HG03457 (cell line): ENCODE results near the gene NLRC5.
"Not testable (repeated sequence)": the region's sequence is repeated elsewhere in the genome, so short reads cannot be mapped to it uniquely, and the experiment has no call there.

Experiments used
- ATAC-seq: cut with Tn5 transposase; IDR thresholded peaks from one replicate; pipeline ENCODE4 v1.9.1; 2021; ENCODE audit warnings: moderate number of reproducible peaks; ENCODE audit not compliant: unreplicated experiment

The NLRC5 gene

DNA sequence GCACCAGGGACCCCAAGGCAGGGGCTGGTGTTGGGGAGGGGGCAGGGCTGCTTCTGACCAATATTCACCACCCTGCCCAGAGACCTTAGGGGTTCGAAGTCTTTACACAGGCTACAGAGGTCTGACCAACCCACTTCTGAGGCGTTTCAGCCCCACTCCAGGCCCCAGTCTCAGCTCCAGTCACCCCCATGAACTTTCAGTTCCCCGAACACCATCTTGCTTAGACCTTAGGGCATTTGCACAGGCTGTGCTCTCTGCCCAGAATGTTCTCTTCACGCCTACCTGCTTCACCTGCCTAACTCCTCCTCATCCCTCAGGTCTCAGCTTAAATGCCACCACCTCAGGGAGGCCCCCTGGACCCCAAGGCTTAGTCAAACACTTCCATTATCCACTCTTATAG lies 77.3 kb downstream of the NLRC5 start:
- no peak for ATAC-seq

GRCh38 chr16:57067347-57067746 lies 78.0 kb downstream of the NLRC5 start:
- no peak for ATAC-seq

DNA sequence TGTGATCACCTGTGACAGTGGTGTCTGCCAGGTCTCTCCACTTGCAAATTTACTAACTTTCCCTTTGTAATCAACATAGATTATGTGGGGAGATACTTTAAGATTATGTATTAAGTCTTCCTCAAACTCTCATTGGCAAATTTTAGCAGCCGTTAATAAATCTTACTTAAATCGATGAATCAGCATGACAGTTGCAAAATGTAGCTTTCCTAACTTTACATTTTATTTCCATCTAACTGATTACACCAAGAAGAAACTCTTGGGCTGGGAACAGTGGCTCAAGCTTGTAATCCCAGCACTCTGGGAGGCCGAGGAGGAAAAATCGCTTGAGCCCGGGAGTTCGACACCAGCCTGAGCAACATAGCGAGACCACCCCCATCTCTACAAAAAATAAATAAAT lies 79.7 kb downstream of the NLRC5 start:
- ATAC-seq: no peak

GRCh38 chr16:57069635-57070370 lies 80.4 kb downstream of the NLRC5 start:
- no peak for ATAC-seq

GRCh38 chr16:57070424-57070823 lies 81.1 kb downstream of the NLRC5 start:
- no peak for ATAC-seq

- ATAC-seq: not testable (repeated sequence)
Observed at GRCh38 chr16:57071081-57071732, 81.8 kb downstream of the NLRC5 start.

DNA sequence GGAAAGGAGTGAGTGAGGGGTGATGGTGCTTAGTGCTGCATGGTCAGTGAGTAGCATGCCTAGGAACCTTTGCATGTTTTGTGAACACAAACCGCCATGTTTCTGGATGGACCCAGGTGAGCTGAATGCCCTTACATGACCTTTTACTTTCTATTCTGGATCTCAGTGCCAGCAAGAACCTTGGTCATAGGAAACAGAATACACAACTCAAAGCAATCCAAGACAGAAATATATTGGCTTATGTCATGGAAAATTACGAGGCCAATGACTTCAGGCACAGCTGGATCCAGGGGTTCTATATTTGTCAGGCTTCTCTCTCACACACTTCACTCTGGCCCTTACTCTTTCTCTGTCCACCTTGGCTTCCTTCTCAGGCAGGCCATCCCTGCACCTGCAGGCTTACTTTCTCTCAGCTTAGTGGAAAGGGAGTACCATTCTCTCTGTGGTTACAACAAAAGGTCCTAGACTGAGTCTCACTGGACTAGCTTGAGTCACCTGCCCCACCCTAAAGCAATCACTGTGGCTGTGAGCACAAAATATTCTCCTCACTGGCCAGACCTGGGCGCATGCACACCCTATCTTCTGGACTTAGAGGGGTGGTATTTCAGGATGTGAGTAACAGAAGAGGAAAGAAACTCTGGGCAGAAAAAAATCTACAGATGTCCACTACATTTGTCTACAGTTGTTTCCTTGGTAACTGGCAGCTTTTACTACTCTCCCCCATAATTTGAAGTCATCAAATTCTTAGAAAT lies 82.7 kb downstream of the NLRC5 start:
- ATAC-seq: no peak

DNA sequence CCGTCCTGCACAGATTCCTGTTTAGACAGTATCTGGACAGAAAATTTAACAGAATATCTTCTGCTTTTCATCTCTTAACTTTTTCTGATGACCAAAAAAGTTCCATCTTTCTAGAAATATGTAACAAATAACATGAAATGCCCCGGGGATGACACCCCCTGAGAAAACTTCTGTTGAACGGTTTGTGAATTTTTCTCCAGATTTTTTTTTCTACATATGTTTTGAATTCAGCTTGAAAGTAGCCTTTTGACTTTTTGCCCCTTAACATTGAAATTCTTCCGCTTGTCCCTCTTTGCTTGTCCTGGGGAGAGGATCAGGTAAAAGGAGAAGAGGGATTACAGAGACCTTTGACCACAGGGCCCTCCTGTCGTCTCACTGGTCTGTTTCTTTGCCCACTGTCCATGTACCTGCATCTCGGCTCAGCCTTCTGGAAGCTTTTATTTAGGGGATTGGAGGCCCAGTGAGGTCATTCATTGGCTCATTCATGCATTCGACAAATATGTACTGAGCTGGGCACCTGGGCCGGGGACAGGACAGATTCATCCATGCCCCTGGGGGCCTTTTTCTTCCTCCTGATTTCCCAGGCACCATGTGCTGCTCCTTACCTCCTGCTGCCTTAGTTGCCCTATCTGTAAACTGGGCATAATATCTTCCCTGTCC lies 83.4 kb downstream of the NLRC5 start:
- no peak for ATAC-seq

- no peak for ATAC-seq
Observed at GRCh38 chr16:57077714-57078113, 88.4 kb downstream of the NLRC5 start.

- ATAC-seq: no peak
Observed at GRCh38 chr16:57081744-57082143, 92.4 kb downstream of the NLRC5 start.

DNA sequence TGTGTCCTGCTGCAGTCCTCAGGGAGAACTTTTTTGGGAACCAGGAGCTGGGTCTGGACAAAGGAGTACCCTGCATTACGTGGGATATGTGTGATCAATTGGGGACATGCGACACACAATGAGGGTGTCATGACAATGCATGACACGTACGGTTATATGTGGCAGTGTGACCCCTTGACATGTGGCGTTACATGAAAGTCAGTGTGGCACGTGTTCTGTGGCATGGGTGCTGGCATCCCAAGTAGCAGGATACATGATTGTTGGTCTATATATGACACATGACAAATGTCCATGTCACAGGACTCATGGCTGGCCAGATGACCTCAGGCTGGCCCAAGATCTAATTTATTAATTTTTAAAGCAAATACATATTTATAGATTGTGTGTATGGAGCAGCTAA lies 93.3 kb downstream of the NLRC5 start:
- no peak for ATAC-seq

GRCh38 chr16:57083485-57084126 lies 94.2 kb downstream of the NLRC5 start:
- ATAC-seq: no peak

DNA sequence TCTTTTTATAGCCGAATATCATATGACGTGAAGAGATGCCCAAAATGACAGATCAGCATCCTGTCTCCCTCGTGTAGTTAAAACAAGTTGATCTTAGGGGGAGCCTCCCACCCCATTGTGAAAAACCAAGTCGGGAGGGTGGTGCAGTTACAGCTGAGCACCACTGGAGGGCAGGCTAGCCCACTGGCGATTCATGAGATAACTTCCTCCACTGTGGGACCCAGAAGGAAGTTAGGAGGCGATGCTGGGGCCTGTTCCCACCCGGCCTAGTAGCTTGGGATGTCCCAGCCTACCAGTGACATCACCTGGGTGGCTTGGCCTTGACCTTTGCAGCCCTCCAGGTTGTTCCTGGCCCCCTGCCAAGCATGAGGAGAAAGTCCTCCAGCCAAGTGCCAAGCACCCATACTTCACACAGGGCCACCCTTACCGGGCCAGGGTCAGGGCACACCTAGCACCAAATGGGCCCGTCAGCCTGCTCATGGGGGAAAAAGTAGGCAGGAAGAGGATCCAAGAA lies 95.0 kb downstream of the NLRC5 start:
- no peak for ATAC-seq

GRCh38 chr16:57084996-57085395 lies 95.6 kb downstream of the NLRC5 start:
- no peak for ATAC-seq

- no peak for ATAC-seq
Observed at GRCh38 chr16:57087003-57087402, 97.6 kb downstream of the NLRC5 start.

DNA sequence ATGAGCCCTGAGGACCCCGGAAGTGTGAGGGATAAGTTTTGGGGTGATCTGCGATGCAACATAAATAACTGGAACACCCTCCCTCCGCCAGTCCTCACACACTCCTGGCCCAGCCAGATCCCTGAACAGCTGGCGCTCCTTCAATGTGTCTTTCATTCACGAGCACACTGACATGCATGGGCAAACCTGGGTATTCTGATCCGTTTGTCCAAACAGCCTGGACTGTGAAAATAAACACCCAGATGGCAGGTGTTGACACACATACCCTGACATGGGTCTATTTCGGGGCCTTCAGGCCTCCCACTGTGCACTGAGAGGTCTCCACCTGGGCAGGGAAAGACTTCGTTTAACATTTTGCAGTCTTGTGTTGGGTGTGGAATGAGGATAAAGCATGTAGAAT lies 100.0 kb downstream of the NLRC5 start:
- ATAC-seq: no peak

GRCh38 chr16:57091200-57091974 lies 102.0 kb downstream of the NLRC5 start:
- no peak for ATAC-seq

DNA sequence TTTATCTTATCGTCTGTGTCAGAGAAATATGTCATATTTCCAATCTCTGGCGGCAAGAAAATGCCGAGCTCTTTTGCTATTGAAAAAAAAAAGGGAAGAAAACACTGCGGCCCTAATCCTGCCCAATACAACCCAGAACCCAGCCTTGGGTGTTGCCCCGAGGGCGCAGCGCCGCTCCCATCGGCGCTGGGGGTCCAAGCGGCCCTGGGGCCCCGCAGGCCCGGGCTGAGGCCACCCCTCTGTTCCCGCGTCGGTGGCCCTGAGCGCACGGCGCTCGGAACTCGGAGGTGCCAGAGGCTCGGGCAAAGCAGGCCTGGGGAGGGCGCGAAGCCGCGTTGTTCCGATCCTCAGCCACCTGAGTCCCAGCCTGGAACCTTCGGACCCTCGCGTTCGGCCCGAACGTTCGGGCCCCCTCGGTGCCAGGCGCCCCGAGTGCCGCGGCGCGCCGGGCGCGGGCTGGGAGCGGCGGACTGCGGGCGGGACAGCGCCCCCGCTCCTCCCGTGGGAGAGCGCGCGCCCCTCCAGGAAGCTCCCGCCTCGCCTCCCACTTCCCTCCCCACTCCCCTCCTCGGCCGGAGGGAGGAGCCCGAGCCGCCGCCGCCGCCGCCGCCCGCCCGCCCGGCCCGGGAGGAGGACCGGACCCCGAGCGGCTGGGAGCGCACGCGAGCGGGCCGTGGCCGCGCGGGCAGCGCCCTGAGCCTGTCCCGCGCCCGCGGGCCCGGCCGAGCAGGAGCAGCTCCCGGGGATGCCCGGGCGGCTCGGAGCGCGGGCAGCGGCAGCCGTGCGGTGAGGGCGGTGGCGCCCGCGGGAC lies 102.8 kb downstream of the NLRC5 start, which contains the start of gene CPNE2:
Gene CPNE2, plus strand, starts transcription at position 609 of the 811 bp plus-strand sequence. CDS start 18,160 bp downstream, outside the sequence.
- ATAC-seq: no peak
